SK-N-SH (cell line): ENCODE data around the gene NDUFAF4. TPM values are rescaled to one million over a fixed set of nuclear protein-coding genes. Genes with fewer than 3 reads are reported as not detected.

Experiments
- CTCF ChIA-PET: fragments of 300-600, 350-600 bp; formaldehyde crosslinking; extraction: SDS; loops from one replicate; lab custom pipeline; 2021; lab: Yijun Ruan, JAX
- POLR2A ChIA-PET: fragments of 350-600 bp; sonication (Branson Sonifier 250); formaldehyde crosslinking; extraction: SDS; loops from one replicate; lab custom pipeline; 2020; ENCODE audit warnings: antibody characterized with exemption, inconsistent platforms; lab: Yijun Ruan, JAX
- DNase-seq: peaks from one replicate; pipeline ENCODE4 v3.0.0; 2012
- H2AFZ ChIP-seq: fragments of 200-600 bp; sonication (generic); 2 replicates; pipeline ENCODE4 v1.8.1; 2016; ENCODE audit warnings: antibody characterized with exemption, mild to moderate bottlenecking, low read depth
- H3F3A ChIP-seq: fragments of 200-600 bp; sonication (generic); replicated peaks from 2 replicates; pipeline ENCODE3; 2016; ENCODE audit warnings: antibody characterized with exemption, mild to moderate bottlenecking; ENCODE audit not compliant: insufficient read depth
- H3K27ac ChIP-seq, 2 experiments: fragments of 200-500 bp in 1 of 2; fragments of 200-600 bp in 1 of 2; sonication (Bioruptor generic) in 1 of 2; sonication (generic), shearing (Covaris generic) in 1 of 2; 2 replicates each; pipeline versions ENCODE4 v1.5.1 to v1.6.1; 2014 to 2016; ENCODE audit warnings: low read depth in 2 of 2, inconsistent platforms in 1 of 2, low read length in 1 of 2, mild to moderate bottlenecking in 1 of 2, mixed read lengths in 1 of 2
- H3K27me3 ChIP-seq: fragments of 200-600 bp; sonication (generic), shearing (Covaris generic); 2 replicates; pipeline ENCODE4 v1.6.1; 2016; ENCODE audit warnings: mixed run types; ENCODE audit not compliant: insufficient read depth
- H3K36me3 ChIP-seq, 2 experiments: fragments of 200-500 bp in 1 of 2; fragments of 200-600 bp in 1 of 2; sonication (Bioruptor generic) in 1 of 2; sonication (generic) in 1 of 2; replicated peaks in 1 of 2; 2 replicates each; pipeline versions ENCODE3 to v1.5.1; 2014 to 2016; ENCODE audit warnings: low read length in 1 of 2, mild to moderate bottlenecking in 1 of 2; ENCODE audit not compliant: insufficient read depth in 2 of 2, control insufficient read depth in 1 of 2
- H3K4me1 ChIP-seq, 2 experiments: fragments of 200-500 bp in 1 of 2; fragments of 200-600 bp in 1 of 2; sonication (Bioruptor generic) in 1 of 2; sonication (generic), shearing (Covaris generic) in 1 of 2; 2 replicates each; pipeline versions ENCODE4 v1.5.1 to v1.6.1; 2014 to 2016; ENCODE audit warnings: low read depth in 1 of 2, low read length in 1 of 2, mixed run types in 1 of 2; ENCODE audit not compliant: insufficient read depth in 2 of 2, control insufficient read depth in 1 of 2
- H3K4me2 ChIP-seq: fragments of 200-600 bp; sonication (generic), shearing (Covaris generic); 2 replicates; pipeline ENCODE4 v1.6.1; 2017; ENCODE audit warnings: mixed run types
- H3K4me3 ChIP-seq, 2 experiments: fragments of 200-500 bp in 1 of 2; fragments of 200-600 bp in 1 of 2; sonication (Bioruptor generic) in 1 of 2; sonication (generic), shearing (Covaris generic) in 1 of 2; 2 replicates each; pipeline versions ENCODE4 v1.5.1 to v1.8.1; 2014 to 2016; ENCODE audit warnings: low read depth in 2 of 2, inconsistent platforms in 1 of 2, low read length in 1 of 2, mild to moderate bottlenecking in 1 of 2, mixed read lengths in 1 of 2, moderate library complexity in 1 of 2
- H3K79me2 ChIP-seq: fragments of 200-600 bp; sonication (generic); 2 replicates; pipeline ENCODE4 v1.8.1; 2017; ENCODE audit warnings: mild to moderate bottlenecking; ENCODE audit not compliant: insufficient read depth
- H3K9ac ChIP-seq: fragments of 200-600 bp; sonication (generic); 2 replicates; pipeline ENCODE4 v1.6.1; 2017; ENCODE audit warnings: mixed run types
- H3K9me2 ChIP-seq: fragments of 200-600 bp; sonication (generic); 2 replicates; pipeline ENCODE4 v1.6.1; 2017; ENCODE audit warnings: mixed run types
- H3K9me3 ChIP-seq: fragments of 200-600 bp; sonication (generic); 2 replicates; pipeline ENCODE4 v1.6.1; 2017; ENCODE audit warnings: mixed run types, mild to moderate bottlenecking, moderate library complexity
- H4K20me1 ChIP-seq: fragments of 200-600 bp; sonication (generic); 2 replicates; pipeline ENCODE4 v1.6.1; 2017; ENCODE audit warnings: mild to moderate bottlenecking, mixed run types; ENCODE audit not compliant: insufficient read depth
- EZH2phosphoT487 ChIP-seq: fragments of 200-600 bp; sonication (generic); IDR thresholded peaks from 2 replicates; pipeline ENCODE4 v1.6.1; 2017; ENCODE audit warnings: low read depth, mixed run types, mild to moderate bottlenecking, antibody characterized with exemption, moderate library complexity, borderline replicate concordance
- FOXJ3 ChIP-seq: sonication (generic); formaldehyde crosslinking; IDR thresholded peaks from 2 replicates; pipeline ENCODE4 v1.5.1; 2020; ENCODE audit warnings: mild to moderate bottlenecking, missing genetic modification reagents
- FOXM1 ChIP-seq: IDR thresholded peaks from 2 replicates; pipeline ENCODE4 v1.4.0; 2012; ENCODE audit warnings: low read depth, mild to moderate bottlenecking
- GABPA ChIP-seq: IDR thresholded peaks from 2 replicates; pipeline ENCODE4 v1.4.0; 2012; ENCODE audit warnings: low read depth, mild to moderate bottlenecking
- JUND ChIP-seq: IDR thresholded peaks from 2 replicates; pipeline ENCODE4 v1.4.0; 2012
- MEF2A ChIP-seq: IDR thresholded peaks from 2 replicates; pipeline ENCODE4 v1.4.0; 2012; ENCODE audit warnings: low read depth, borderline replicate concordance
- NFIC ChIP-seq: IDR thresholded peaks from 2 replicates; pipeline ENCODE4 v1.4.0; 2012; ENCODE audit warnings: borderline replicate concordance
- NRF1 ChIP-seq: IDR thresholded peaks from 2 replicates; pipeline ENCODE4 v1.6.1; 2012; ENCODE audit warnings: low read depth, mild to moderate bottlenecking, low read length
- SMC3 ChIP-seq: IDR thresholded peaks from 2 replicates; pipeline ENCODE4 v1.6.1; 2012; ENCODE audit warnings: low read depth, low read length, improper control_type of control experiment
- TAF1 ChIP-seq: IDR thresholded peaks from 2 replicates; pipeline ENCODE4 v1.6.1; 2012; ENCODE audit warnings: low read depth, mild to moderate bottlenecking, low read length, moderate library complexity, borderline replicate concordance
- WGBS: methylation state at CpG from one replicate; pipeline ENCODE4 v1.1.6; 2017; ENCODE audit warnings: low lambda C conversion rate; 5-methylcytosine and 5-hydroxymethylcytosine counted together
- polyA plus RNA-seq, 3 experiments: library from polyadenylated mRNA; depleted of rRNA; stranded (reverse); fragments of >200 nt; gene quantifications; 2 replicates each; pipeline ENCODE4 v1.2.3, GENCODE V29; 2012
- TF ChIP-seq, protein P1 (sequence below): IDR thresholded peaks from 2 replicates; pipeline ENCODE4 v1.4.0; 2012; ENCODE audit warnings: low read depth, borderline replicate concordance

Gene NDUFAF4
- polyA plus RNA-seq, 1 of the 3 experiments (the other 2 are of a cell fraction): 16.7 TPM

DNA sequence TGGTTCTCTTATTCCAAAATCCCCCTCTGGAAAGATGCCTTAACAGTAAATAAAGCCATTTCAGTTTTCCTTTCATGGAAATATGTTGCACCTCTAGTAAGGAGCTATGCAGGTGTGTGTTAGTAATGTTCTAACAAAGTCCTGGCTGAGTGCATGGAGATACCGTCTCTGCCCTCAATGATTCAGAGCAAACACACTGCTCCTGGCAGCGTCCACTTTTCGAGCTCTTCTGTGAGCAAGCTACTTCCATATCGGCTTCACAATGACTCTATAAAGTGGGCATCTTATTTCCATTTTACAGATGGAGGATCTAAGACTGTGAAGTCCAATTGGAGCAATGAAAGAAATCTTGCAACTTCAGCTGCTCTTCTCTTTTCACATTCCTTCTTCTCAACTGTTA, 30.0 kb upstream of the NDUFAF4 start:
- WGBS: 55% methylated on average over 4 of the region's 4 CpGs
- TF ChIP-seq EZH2phosphoT487 (no peak), MEF2A (no peak), FOXJ3 (no peak)
- Histone ChIP-seq H3K4me1 (peaks cover 0 to 9% of the 10 kb centered on the region in 2 experiments; a peak in 2 of 4 replicates), H3K27ac (no peak overlapping the region), H2AFZ (no peak overlapping the region), H3K4me2 (no peak overlapping the region), H3K36me3 (no peaks in the 10 kb centered on the region), H3K9me2 (no peaks in the 10 kb centered on the region), H3K9ac (no peak overlapping the region), H3K27me3 (peaks cover 19% of the 10 kb centered on the region; the same call in 1 of the 2 replicates), H3F3A (no peaks in the 10 kb centered on the region), H3K79me2 (no peaks in the 10 kb centered on the region), H4K20me1 (no peaks in the 10 kb centered on the region), H3K4me3 (no peak overlapping the region), H3K9me3 (no peaks in the 10 kb centered on the region)
- ChIA-PET POLR2A (no interaction called here), CTCF (interaction anchor here (1.0 to 1.8 kb wide), 5 partner anchors 11 to 301 kb away, joined by 3 to 5 read pairs (median 3); no protein-coding TSS in a partner anchor)
- no peak for DNase-seq

DNA sequence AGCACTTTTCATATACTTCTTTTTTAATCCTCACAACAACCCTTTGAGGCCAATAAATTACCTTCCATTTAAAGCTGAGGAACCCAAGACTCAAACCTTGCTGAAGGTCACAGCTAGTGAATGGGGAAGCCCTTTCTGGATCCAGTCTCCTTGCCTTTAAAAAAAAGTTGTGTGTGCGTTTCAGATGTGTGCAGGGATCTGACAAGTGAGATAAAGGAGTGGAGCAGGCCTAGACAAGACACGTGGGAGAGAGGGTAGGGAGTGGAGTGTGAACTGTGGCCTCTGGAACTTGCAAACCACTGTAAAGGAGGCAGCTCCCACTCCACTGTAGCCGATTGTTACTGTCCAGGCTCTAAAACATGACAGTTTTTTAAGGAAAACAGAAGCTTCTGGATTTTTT, 28.7 kb upstream of the NDUFAF4 start:
- DNase-seq: no peak
- TF ChIP-seq SMC3 (no peak), TAF1 (no peak), GABPA (no peak), FOXM1 (no peak), NFIC (no peak), JUND (no peak), FOXJ3 (no peak)
- TF ChIP-seq, protein P1, sequence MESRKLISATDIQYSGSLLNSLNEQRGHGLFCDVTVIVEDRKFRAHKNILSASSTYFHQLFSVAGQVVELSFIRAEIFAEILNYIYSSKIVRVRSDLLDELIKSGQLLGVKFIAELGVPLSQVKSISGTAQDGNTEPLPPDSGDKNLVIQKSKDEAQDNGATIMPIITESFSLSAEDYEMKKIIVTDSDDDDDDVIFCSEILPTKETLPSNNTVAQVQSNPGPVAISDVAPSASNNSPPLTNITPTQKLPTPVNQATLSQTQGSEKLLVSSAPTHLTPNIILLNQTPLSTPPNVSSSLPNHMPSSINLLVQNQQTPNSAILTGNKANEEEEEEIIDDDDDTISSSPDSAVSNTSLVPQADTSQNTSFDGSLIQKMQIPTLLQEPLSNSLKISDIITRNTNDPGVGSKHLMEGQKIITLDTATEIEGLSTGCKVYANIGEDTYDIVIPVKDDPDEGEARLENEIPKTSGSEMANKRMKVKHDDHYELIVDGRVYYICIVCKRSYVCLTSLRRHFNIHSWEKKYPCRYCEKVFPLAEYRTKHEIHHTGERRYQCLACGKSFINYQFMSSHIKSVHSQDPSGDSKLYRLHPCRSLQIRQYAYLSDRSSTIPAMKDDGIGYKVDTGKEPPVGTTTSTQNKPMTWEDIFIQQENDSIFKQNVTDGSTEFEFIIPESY: no peak
- Histone ChIP-seq H3K9ac (no peak overlapping the region), H3K79me2 (no peaks in the 10 kb centered on the region), H3K9me3 (no peaks in the 10 kb centered on the region), H3K27me3 (peaks cover 19% of the 10 kb centered on the region; the same call in 1 of the 2 replicates), H3F3A (no peaks in the 10 kb centered on the region), H3K36me3 (no peaks in the 10 kb centered on the region), H4K20me1 (no peaks in the 10 kb centered on the region), H3K4me3 (no peak overlapping the region), H3K27ac (no peak overlapping the region), H3K9me2 (no peaks in the 10 kb centered on the region), H2AFZ (no peak overlapping the region), H3K4me1 (peaks cover 0 to 9% of the 10 kb centered on the region in 2 experiments; a peak in 2 of 4 replicates), H3K4me2 (no peak overlapping the region)
- WGBS: 54% methylated on average over 3 of the region's 3 CpGs
- ChIA-PET CTCF (interaction anchor here (1.0 to 1.2 kb wide), 2 partner anchors 28 to 133 kb away, joined by 3 read pairs; no protein-coding TSS in a partner anchor), POLR2A (no interaction called here)

DNA sequence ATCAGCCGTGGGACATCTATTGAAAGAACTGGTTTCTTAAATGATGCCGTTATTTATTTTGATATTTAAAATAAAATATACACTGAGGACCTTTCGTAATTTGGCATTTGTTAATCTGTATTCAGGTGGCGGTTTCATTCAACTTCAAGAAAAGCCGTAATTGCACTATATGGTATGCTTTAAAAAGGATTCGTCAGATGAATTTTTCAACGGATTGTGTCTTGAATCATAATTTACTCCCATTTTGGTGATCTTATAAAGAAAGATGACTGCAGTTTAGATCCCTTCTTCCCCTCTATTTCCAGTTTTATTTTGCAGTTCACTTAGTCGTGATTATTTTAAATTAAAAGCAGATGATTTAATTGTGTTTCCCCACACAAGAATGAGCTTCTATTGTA, 27.6 kb upstream of the NDUFAF4 start:
- peaks cover 19% of the 10 kb centered on the region; the same call in 1 of the 2 replicates for H3K27me3 ChIP-seq
- H3K27ac ChIP-seq: no peak overlapping the region
- CTCF ChIA-PET: interaction anchor here (0.6 to 1.2 kb wide), 2 partner anchors 26 to 134 kb away, joined by 3 to 4 read pairs; no protein-coding TSS in a partner anchor

More for the DNA sequence above, 27.6 kb upstream of the NDUFAF4 start:
- Histone ChIP-seq H3F3A (no peaks in the 10 kb centered on the region), H4K20me1 (no peaks in the 10 kb centered on the region), H3K4me1 (peaks cover 0 to 9% of the 10 kb centered on the region in 2 experiments; a peak in 2 of 4 replicates), H3K36me3 (no peaks in the 10 kb centered on the region), H2AFZ (peak overlapping the region; percentile 61), H3K4me3 (peak overlapping the region in 1 of 2 experiments; percentile 56; a peak in 3 of 4 replicates), H3K4me2 (peak overlapping the region; percentile 79), H3K79me2 (no peaks in the 10 kb centered on the region), H3K9ac (no peak overlapping the region), H3K9me3 (no peaks in the 10 kb centered on the region), H3K9me2 (no peaks in the 10 kb centered on the region)
- no peak for DNase-seq
- POLR2A ChIA-PET: interaction anchor here (0.6 to 0.7 kb wide), 2 partner anchors 68 to 99 kb away, joined by 3 read pairs; no protein-coding TSS in a partner anchor
- WGBS: 50% methylated on average over 8 of the region's 8 CpGs
- no peak for TF ChIP-seq FOXM1
- TF ChIP-seq JUND: no peak
- no peak for TF ChIP-seq NRF1
